ENCODE results near the gene PIEZO1. TPM values are rescaled to one million over a fixed set of nuclear protein-coding genes. Genes with fewer than 3 reads are reported as not detected.

Gene PIEZO1
- total and polyA plus RNA-seq, 9 of the 15 experiments (the other 6 are each of a cell fraction or from before 2014, with no cell fraction given): 3.6 to 432 (median 131) TPM

DNA sequence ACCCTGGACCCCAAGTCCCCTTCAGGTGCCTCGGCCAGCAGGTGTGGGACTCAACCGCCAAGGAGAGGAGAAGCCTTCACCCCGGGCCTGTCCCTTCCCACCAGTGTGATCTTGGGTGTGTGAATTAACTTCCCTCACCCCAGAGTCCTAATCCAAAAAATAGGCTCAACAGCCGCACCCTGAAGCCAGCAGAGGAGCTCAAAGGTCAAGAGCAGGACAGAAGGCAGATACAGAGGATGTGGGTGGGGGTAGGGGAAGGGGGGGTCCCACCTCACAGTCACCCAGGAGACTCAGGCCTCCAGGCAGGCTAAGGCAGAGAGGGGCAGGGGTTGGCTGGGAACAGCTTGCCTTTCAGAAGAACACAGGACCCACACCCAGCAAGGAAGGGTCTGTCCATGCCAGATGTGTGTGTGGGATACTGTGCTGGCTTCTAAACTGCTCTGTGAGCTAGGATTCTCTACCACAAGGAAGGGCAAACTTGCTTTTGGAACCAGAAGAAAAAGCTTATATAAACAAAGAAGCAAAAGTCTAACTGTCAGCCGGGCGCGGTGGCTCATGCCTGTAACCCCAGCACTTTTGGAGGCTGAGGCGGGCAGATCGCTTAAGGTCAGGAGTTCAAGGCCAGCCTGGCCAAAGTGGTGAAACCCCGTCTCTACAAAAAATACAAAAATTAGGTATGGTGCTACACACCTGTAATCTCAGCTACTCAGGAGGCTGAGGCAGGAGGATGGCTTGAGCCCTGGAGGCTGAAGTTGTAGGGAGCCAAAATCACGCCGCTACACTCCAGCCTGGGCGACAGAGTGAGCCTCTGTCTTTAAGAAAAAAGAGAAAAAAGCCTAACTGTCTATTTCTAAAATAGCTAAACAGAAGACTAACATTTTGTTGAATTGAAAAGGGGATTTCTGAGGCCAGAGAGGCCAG is 4.6 kb downstream of the PIEZO1 start (continued):
- TF ChIP-seq, protein P1, sequence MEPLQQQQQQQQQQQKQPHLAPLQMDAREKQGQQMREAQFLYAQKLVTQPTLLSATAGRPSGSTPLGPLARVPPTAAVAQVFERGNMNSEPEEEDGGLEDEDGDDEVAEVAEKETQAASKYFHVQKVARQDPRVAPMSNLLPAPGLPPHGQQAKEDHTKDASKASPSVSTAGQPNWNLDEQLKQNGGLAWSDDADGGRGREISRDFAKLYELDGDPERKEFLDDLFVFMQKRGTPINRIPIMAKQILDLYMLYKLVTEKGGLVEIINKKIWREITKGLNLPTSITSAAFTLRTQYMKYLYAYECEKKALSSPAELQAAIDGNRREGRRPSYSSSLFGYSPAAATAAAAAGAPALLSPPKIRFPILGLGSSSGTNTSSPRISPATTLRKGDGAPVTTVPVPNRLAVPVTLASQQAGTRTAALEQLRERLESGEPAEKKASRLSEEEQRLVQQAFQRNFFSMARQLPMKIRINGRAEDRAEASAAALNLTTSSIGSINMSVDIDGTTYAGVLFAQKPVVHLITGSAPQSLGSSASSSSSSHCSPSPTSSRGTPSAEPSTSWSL (CRISPR knock-in tag; IDR thresholded peaks at IDR 0.05; ENCODE audit: borderline replicate concordance): no peak
- TF ChIP-seq ZBTB7A (IDR thresholded peaks at IDR 0.05; ENCODE audit: borderline replicate concordance, control insufficient read depth, low read depth, low read length): peak; percentile 64; the same call in 1 of the 2 replicates
- TF ChIP-seq MTA2 (IDR thresholded peaks at IDR 0.05; ENCODE audit: low read depth): no peak
- TF ChIP-seq, protein P2, sequence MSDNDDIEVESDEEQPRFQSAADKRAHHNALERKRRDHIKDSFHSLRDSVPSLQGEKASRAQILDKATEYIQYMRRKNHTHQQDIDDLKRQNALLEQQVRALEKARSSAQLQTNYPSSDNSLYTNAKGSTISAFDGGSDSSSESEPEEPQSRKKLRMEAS (CRISPR knock-in tag; IDR thresholded peaks at IDR 0.05): peak; percentile 54; the same call in 1 of the 2 replicates
- peak; percentile 71; the same call in 1 of the 2 replicates for TF ChIP-seq NR2C1 (IDR thresholded peaks at IDR 0.05)
- 0 out of 2 replicates have a peak, but pooled peaks have one; percentile 30 for TF ChIP-seq NR2C1 (tag; IDR thresholded peaks at IDR 0.05)
- TF ChIP-seq CBFA2T2 (conservative IDR thresholded peaks at IDR 0.05): no peak
- TF ChIP-seq PHTF2 (CRISPR knock-in tag; IDR thresholded peaks at IDR 0.05): 0 out of 2 replicates have a peak, but pooled peaks have one; percentile 54
- TF ChIP-seq ZNF740 (CRISPR knock-in tag; IDR thresholded peaks at IDR 0.05): peak; percentile 33; the same call in 1 of the 2 replicates
- TF ChIP-seq ZNF740 (tag; IDR thresholded peaks at IDR 0.05): no peak; a peak in 1 of 4 replicates
- TF ChIP-seq KAT7 (CRISPR knock-in tag; IDR thresholded peaks at IDR 0.05; ENCODE audit: borderline replicate concordance): 0 out of 2 replicates have a peak, but pooled peaks have one; percentile 35
- TF ChIP-seq, protein P3, sequence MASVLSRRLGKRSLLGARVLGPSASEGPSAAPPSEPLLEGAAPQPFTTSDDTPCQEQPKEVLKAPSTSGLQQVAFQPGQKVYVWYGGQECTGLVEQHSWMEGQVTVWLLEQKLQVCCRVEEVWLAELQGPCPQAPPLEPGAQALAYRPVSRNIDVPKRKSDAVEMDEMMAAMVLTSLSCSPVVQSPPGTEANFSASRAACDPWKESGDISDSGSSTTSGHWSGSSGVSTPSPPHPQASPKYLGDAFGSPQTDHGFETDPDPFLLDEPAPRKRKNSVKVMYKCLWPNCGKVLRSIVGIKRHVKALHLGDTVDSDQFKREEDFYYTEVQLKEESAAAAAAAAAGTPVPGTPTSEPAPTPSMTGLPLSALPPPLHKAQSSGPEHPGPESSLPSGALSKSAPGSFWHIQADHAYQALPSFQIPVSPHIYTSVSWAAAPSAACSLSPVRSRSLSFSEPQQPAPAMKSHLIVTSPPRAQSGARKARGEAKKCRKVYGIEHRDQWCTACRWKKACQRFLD (CRISPR knock-in tag; IDR thresholded peaks at IDR 0.05): peak; percentile 70
- TF ChIP-seq POLR2AphosphoS5 (IDR thresholded peaks at IDR 0.05; ENCODE audit: control insufficient read depth, insufficient read depth, low read depth, low read length): peak; percentile 30; the same call in 1 of the 2 replicates
- TF ChIP-seq KLF16 (IDR thresholded peaks at IDR 0.05): no peak
- TF ChIP-seq CBFA2T3 (IDR thresholded peaks at IDR 0.05): peak; percentile 38
- TF ChIP-seq EGR1 (conservative IDR thresholded peaks at IDR 0.05): peak; percentile 45; the same call in 1 of the 2 replicates
- TF ChIP-seq ARID1B (IDR thresholded peaks at IDR 0.05): peak; percentile 23; the same call in 1 of the 2 replicates
- no peak for TF ChIP-seq ZNF518B (CRISPR knock-in tag; IDR thresholded peaks at IDR 0.05)
